HCT116 (cell line): Measurements from ENCODE around the gene F2R. TPM values are rescaled to one million over a fixed set of nuclear protein-coding genes. Genes with fewer than 3 reads are reported as not detected.

Experiments
- ATAC-seq: fragments of 200-7000 bp; cut with Tn5 transposase; 2 replicates; pipeline ENCODE4 v1.9.1; 2020; ENCODE audit warnings: mild to moderate bottlenecking, moderate library complexity
- BruUV-seq: library from RNA; stranded (reverse); fragments of 400-500 nt; replicated peaks from 2 replicates; lab custom pipeline; 2021; lab: Mats Ljungman, UMichigan
- CTCF ChIA-PET: fragments of 300-600 bp; sonication (Branson Sonifier 250); formaldehyde crosslinking; loops from one replicate; lab custom pipeline; 2021; ENCODE audit warnings: antibody characterized with exemption; lab: Charles Lee
- POLR2A ChIA-PET: fragments of 300-600, 350-600 bp; sonication (Branson Sonifier 250); formaldehyde crosslinking; loops from one replicate; lab custom pipeline; 2021; ENCODE audit warnings: antibody characterized with exemption; lab: Charles Lee
- RAD21 ChIA-PET, 2 experiments: fragments of 300-600 bp; sonication (Branson Sonifier 250); formaldehyde crosslinking; loops; one replicate each; lab custom pipeline; 2023; ENCODE audit warnings: low total read pairs in 2 of 2; ENCODE audit not compliant: uncharacterized antibody in 2 of 2, unreplicated experiment in 2 of 2, low non-redundant PET in 1 of 2; lab: Charles Lee
- DNase-seq: peaks from one replicate; pipeline ENCODE4 v3.0.0-alpha.2; 2010; ENCODE audit warnings: low read depth, low spot score
- H2AFZ ChIP-seq: fragments of 200-600 bp; shearing (Covaris generic), sonication (generic); 2 replicates; pipeline ENCODE4 v1.6.1; 2017; ENCODE audit warnings: low read depth, mixed run types, mixed read lengths, antibody characterized with exemption, low read length; ENCODE audit not compliant: poor library complexity, severe bottlenecking
- H3K27ac ChIP-seq: 2 replicates; pipeline ENCODE4 v1.5.1; 2012; ENCODE audit warnings: low read depth, low read length
- H3K27me3 ChIP-seq: fragments of 200-600 bp; sonication (generic); 2 replicates; pipeline ENCODE4 v1.6.1; 2016; ENCODE audit warnings: mixed run types, low read length, mixed read lengths; ENCODE audit not compliant: insufficient read depth
- H3K36me3 ChIP-seq, 2 experiments: fragments of 200-500 bp in 1 of 2; fragments of 200-600 bp in 1 of 2; sonication (Bioruptor generic) in 1 of 2; sonication (generic) in 1 of 2; 2 replicates each; pipeline versions ENCODE4 v1.5.1 to v1.6.1; 2014 to 2016; ENCODE audit warnings: low read length in 2 of 2, inconsistent platforms in 1 of 2, mixed read lengths in 1 of 2, mixed run types in 1 of 2; ENCODE audit not compliant: insufficient read depth in 2 of 2, control insufficient read depth in 1 of 2
- H3K4me1 ChIP-seq, 2 experiments: fragments of 200-600 bp in 1 of 2; sonication (generic) in 1 of 2; 2 replicates each; pipeline versions ENCODE4 v1.5.1 to v1.6.1; 2012 to 2017; ENCODE audit warnings: low read length in 2 of 2, inconsistent platforms in 1 of 2, mild to moderate bottlenecking in 1 of 2, mixed read lengths in 1 of 2, mixed run types in 1 of 2, moderate library complexity in 1 of 2; ENCODE audit not compliant: insufficient read depth in 2 of 2, control insufficient read depth in 1 of 2
- H3K4me2 ChIP-seq: fragments of 200-600 bp; sonication (generic); 2 replicates; pipeline ENCODE4 v1.6.1; 2017; ENCODE audit warnings: mixed run types, low read length, mixed read lengths
- H3K4me3 ChIP-seq, 2 experiments: fragments of 200-600 bp in 1 of 2; sonication (generic) in 1 of 2; replicated peaks in 1 of 2; 2 replicates each; pipeline ENCODE4 v1.5.1; 2011 to 2016; ENCODE audit warnings: low read length in 2 of 2, control low read depth in 1 of 2, low read depth in 1 of 2, mild to moderate bottlenecking in 1 of 2, mixed read lengths in 1 of 2, mixed run types in 1 of 2
- H3K79me2 ChIP-seq: fragments of 200-600 bp; sonication (generic); 2 replicates; pipeline ENCODE4 v1.6.1; 2017; ENCODE audit warnings: mild to moderate bottlenecking, mixed run types, low read length, moderate library complexity, mixed read lengths; ENCODE audit not compliant: insufficient read depth
- H3K9ac ChIP-seq: fragments of 200-600 bp; sonication (generic); 2 replicates; pipeline ENCODE4 v1.6.1; 2016; ENCODE audit warnings: low read length, mixed read lengths
- H3K9me2 ChIP-seq: fragments of 200-600 bp; sonication (generic), shearing (Covaris generic); 2 replicates; pipeline ENCODE4 v1.6.1; 2017; ENCODE audit warnings: mixed run types, mild to moderate bottlenecking, moderate library complexity; ENCODE audit not compliant: insufficient read depth
- H3K9me3 ChIP-seq, 2 experiments: fragments of 200-500 bp in 1 of 2; fragments of 200-600 bp in 1 of 2; sonication (Bioruptor generic) in 1 of 2; sonication (generic) in 1 of 2; 2 replicates each; pipeline ENCODE4 v1.6.1; 2014 to 2017; ENCODE audit warnings: low read length in 2 of 2, mixed read lengths in 2 of 2, inconsistent platforms in 1 of 2, low read depth in 1 of 2, mild to moderate bottlenecking in 1 of 2, mixed run types in 1 of 2, moderate library complexity in 1 of 2; ENCODE audit not compliant: control insufficient read depth in 1 of 2, insufficient read depth in 1 of 2
- H4K20me1 ChIP-seq: fragments of 200-600 bp; sonication (generic), shearing (Covaris generic); 2 replicates; pipeline ENCODE4 v1.6.1; 2017; ENCODE audit warnings: mixed run types, mild to moderate bottlenecking, moderate library complexity; ENCODE audit not compliant: insufficient read depth
- CBX3 ChIP-seq: IDR thresholded peaks from 2 replicates; pipeline ENCODE4 v1.6.1; 2012; ENCODE audit warnings: low read depth
- CEBPB ChIP-seq: IDR thresholded peaks from 2 replicates; pipeline ENCODE4 v1.6.1; 2012; ENCODE audit warnings: low read depth
- ELF1 ChIP-seq: IDR thresholded peaks from 2 replicates; pipeline ENCODE4 v1.6.1; 2012; ENCODE audit warnings: low read depth, borderline replicate concordance
- EZH2 ChIP-seq: fragments of 200-600 bp; sonication (generic); IDR thresholded peaks from 2 replicates; pipeline ENCODE4 v1.6.1; 2017; ENCODE audit warnings: antibody characterized with exemption, mixed run types
- EZH2phosphoT487 ChIP-seq: fragments of 200-600 bp; IDR thresholded peaks from 2 replicates; pipeline ENCODE4 v1.6.1; 2018; ENCODE audit warnings: antibody characterized with exemption, borderline replicate concordance
- FOSL1 ChIP-seq: IDR thresholded peaks from 2 replicates; pipeline ENCODE4 v1.6.1; 2012; ENCODE audit warnings: low read depth
- POLR2A ChIP-seq: IDR thresholded peaks from 2 replicates; pipeline ENCODE4 v1.7.0; 2011; ENCODE audit warnings: borderline replicate concordance; ENCODE audit not compliant: insufficient read depth, insufficient read length; ENCODE audit errors: extremely low read depth
- RAD21 ChIP-seq: IDR thresholded peaks from 2 replicates; pipeline ENCODE4 v1.6.1; 2012; ENCODE audit warnings: low read depth, mild to moderate bottlenecking
- SRF ChIP-seq: IDR thresholded peaks from 2 replicates; pipeline ENCODE4 v1.6.1; 2012; ENCODE audit warnings: low read depth
- ZFX ChIP-seq: fragments of 450-650 bp; IDR thresholded peaks from 2 replicates; pipeline ENCODE4 v1.6.1; 2017
- ZNF274 ChIP-seq: fragments of 200-500 bp; sonication (Bioruptor generic); IDR thresholded peaks from 2 replicates; pipeline ENCODE4 v1.6.1; 2014; ENCODE audit warnings: mild to moderate bottlenecking, low read depth, low read length, inconsistent platforms
- intact Hi-C: fragments of 100-400 bp; cut with micrococcal nuclease; formaldehyde crosslinking; loops from 2 replicates; pipeline ENCODE4 v1.10.0; 2022
- total RNA-seq: library from RNA; stranded (reverse); gene quantifications from one replicate; pipeline ENCODE4 v1.2.1, GENCODE V29; 2021; ENCODE audit not compliant: unreplicated experiment
- TF ChIP-seq, protein P1 (sequence below): IDR thresholded peaks from 2 replicates; pipeline ENCODE4 v1.6.1; 2012; ENCODE audit warnings: low read depth
- TF ChIP-seq, protein P2 (sequence below): IDR thresholded peaks from 2 replicates; pipeline ENCODE4 v1.6.1; 2012
- TF ChIP-seq, protein P3 (sequence below), 3 experiments: fragments of 200-600 bp in 1 of 3; sonication (generic) in 1 of 3; IDR thresholded peaks in 2 of 3; conservative IDR thresholded peaks in 1 of 3; 2 replicates each; pipeline ENCODE4 v1.5.1; 2012 to 2017; ENCODE audit warnings: low read depth in 2 of 3, low read length in 2 of 3, antibody characterized with exemption in 1 of 3, borderline replicate concordance in 1 of 3, control low read depth in 1 of 3, mild to moderate bottlenecking in 1 of 3, mixed read lengths in 1 of 3, mixed run types in 1 of 3, moderate library complexity in 1 of 3; ENCODE audit not compliant: insufficient read depth in 1 of 3
- TF ChIP-seq, protein P4 (sequence below): IDR thresholded peaks from 2 replicates; pipeline ENCODE4 v1.6.1; 2011; ENCODE audit warnings: mild to moderate bottlenecking, low read length, moderate library complexity; ENCODE audit not compliant: insufficient replicate concordance; ENCODE audit errors: extremely low read depth

The F2R gene
- total RNA-seq, 1 experiment from 2014 or later: 16.6 TPM

DNA sequence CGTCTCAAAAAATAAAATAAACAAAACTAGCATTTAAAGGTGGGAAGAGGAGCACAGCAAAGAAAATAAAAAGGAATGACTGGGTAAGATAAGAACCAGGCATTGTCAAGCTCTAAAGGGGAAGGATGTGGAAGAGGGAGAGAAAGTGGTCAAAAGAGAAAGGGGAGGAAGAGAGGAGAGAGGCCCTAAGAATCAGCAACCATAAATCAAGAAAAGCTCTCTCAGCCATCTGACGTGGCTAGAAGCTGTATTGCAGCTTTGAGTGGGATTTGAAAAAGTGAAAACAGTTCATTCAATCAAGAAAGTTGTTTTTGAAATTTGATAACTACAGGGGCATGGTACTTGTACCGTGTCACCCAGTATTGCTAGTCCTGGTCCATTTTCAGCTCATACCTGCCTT lies 45.4 kb upstream of the F2R start (continued):
- TF ChIP-seq, protein P1, sequence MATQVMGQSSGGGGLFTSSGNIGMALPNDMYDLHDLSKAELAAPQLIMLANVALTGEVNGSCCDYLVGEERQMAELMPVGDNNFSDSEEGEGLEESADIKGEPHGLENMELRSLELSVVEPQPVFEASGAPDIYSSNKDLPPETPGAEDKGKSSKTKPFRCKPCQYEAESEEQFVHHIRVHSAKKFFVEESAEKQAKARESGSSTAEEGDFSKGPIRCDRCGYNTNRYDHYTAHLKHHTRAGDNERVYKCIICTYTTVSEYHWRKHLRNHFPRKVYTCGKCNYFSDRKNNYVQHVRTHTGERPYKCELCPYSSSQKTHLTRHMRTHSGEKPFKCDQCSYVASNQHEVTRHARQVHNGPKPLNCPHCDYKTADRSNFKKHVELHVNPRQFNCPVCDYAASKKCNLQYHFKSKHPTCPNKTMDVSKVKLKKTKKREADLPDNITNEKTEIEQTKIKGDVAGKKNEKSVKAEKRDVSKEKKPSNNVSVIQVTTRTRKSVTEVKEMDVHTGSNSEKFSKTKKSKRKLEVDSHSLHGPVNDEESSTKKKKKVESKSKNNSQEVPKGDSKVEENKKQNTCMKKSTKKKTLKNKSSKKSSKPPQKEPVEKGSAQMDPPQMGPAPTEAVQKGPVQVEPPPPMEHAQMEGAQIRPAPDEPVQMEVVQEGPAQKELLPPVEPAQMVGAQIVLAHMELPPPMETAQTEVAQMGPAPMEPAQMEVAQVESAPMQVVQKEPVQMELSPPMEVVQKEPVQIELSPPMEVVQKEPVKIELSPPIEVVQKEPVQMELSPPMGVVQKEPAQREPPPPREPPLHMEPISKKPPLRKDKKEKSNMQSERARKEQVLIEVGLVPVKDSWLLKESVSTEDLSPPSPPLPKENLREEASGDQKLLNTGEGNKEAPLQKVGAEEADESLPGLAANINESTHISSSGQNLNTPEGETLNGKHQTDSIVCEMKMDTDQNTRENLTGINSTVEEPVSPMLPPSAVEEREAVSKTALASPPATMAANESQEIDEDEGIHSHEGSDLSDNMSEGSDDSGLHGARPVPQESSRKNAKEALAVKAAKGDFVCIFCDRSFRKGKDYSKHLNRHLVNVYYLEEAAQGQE: no peak
- TF ChIP-seq ZFX: no peak
- TF ChIP-seq POLR2A: no peak
- no peak for TF ChIP-seq CBX3
- TF ChIP-seq FOSL1: no peak
- TF ChIP-seq SRF: no peak
- TF ChIP-seq ZNF274: no peak
- TF ChIP-seq, protein P2, sequence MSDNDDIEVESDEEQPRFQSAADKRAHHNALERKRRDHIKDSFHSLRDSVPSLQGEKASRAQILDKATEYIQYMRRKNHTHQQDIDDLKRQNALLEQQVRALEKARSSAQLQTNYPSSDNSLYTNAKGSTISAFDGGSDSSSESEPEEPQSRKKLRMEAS: no peak
- TF ChIP-seq ELF1: no peak
- TF ChIP-seq RAD21: no peak

DNA sequence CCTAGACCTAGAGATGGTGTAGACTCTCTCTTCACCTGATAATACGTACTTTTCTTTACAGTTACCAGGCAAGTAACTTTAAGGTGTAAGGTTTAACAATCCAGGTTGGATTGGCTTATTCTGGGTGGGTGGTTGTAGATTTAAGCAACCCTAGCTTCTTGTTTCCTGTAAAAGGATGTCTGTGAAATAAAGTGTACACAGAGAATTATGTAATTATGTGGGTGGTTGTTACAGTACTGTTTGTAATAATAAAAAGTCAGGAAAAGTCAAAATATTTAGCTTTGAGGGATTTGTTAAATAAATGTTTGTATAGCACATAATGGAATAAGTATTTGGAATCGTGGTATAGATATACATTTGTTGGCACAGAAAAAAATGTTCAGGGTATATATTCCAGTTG lies 43.7 kb upstream of the F2R start:
- RAD21 ChIA-PET: no interaction called here
- no TSS peak for BruUV-seq
- TF ChIP-seq EZH2: no peak
- TF ChIP-seq, protein P3, sequence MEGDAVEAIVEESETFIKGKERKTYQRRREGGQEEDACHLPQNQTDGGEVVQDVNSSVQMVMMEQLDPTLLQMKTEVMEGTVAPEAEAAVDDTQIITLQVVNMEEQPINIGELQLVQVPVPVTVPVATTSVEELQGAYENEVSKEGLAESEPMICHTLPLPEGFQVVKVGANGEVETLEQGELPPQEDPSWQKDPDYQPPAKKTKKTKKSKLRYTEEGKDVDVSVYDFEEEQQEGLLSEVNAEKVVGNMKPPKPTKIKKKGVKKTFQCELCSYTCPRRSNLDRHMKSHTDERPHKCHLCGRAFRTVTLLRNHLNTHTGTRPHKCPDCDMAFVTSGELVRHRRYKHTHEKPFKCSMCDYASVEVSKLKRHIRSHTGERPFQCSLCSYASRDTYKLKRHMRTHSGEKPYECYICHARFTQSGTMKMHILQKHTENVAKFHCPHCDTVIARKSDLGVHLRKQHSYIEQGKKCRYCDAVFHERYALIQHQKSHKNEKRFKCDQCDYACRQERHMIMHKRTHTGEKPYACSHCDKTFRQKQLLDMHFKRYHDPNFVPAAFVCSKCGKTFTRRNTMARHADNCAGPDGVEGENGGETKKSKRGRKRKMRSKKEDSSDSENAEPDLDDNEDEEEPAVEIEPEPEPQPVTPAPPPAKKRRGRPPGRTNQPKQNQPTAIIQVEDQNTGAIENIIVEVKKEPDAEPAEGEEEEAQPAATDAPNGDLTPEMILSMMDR (IDR thresholded peaks at IDR 0.05 in 2 of 3, conservative IDR thresholded peaks at IDR 0.05 in 1 of 3; ENCODE audit: borderline replicate concordance in 1 of 3, insufficient read depth in 1 of 3, low read depth in 2 of 3, low read length in 2 of 3): no peak
- TF ChIP-seq FOSL1: no peak
- TF ChIP-seq CEBPB: no peak
- TF ChIP-seq, protein P1: no peak
- TF ChIP-seq, protein P4, sequence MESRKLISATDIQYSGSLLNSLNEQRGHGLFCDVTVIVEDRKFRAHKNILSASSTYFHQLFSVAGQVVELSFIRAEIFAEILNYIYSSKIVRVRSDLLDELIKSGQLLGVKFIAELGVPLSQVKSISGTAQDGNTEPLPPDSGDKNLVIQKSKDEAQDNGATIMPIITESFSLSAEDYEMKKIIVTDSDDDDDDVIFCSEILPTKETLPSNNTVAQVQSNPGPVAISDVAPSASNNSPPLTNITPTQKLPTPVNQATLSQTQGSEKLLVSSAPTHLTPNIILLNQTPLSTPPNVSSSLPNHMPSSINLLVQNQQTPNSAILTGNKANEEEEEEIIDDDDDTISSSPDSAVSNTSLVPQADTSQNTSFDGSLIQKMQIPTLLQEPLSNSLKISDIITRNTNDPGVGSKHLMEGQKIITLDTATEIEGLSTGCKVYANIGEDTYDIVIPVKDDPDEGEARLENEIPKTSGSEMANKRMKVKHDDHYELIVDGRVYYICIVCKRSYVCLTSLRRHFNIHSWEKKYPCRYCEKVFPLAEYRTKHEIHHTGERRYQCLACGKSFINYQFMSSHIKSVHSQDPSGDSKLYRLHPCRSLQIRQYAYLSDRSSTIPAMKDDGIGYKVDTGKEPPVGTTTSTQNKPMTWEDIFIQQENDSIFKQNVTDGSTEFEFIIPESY: no peak
- no peak for TF ChIP-seq SRF
- TF ChIP-seq EZH2phosphoT487: no peak
- TF ChIP-seq ZNF274: no peak

More for the DNA sequence above, 43.7 kb upstream of the F2R start:
- H3K27me3 ChIP-seq: no peaks in the 10 kb centered on the region
- H3K9ac ChIP-seq: no peak overlapping the region
- DNase-seq (no peak), ATAC-seq (no peak)
- no peaks in the 10 kb centered on the region for H4K20me1 ChIP-seq
- POLR2A ChIA-PET: no interaction called here
- H3K27ac ChIP-seq: no peak overlapping the region
- H3K4me1 ChIP-seq: no peaks in the 10 kb centered on the region
- intact Hi-C loops: no loop called here
- H3K36me3 ChIP-seq: no peaks in the 10 kb centered on the region
- CTCF ChIA-PET: no interaction called here
- no peaks in the 10 kb centered on the region for H3K79me2 ChIP-seq
- H3K4me2 ChIP-seq: no peak overlapping the region
- H3K4me3 ChIP-seq: no peak overlapping the region
- no peaks in the 10 kb centered on the region for H3K9me2 ChIP-seq
- H3K9me3 ChIP-seq: no peaks in the 10 kb centered on the region
- H2AFZ ChIP-seq: no peak overlapping the region
